ENCODE measurements around the gene SMARCB1.

SMARCB1 gene

GRCh38 chr22:23786752-23787599, at the start of gene SMARCB1:
Gene SMARCB1, plus strand, starts transcription at chr22:23786966. Its CDS starts 204 bp downstream, at chr22:23787170.
- peak; percentile 95 for DNase-seq

- DNase-seq: no peak
Measured at GRCh38 chr22:23737696-23738095, 49.1 kb upstream of the SMARCB1 start.

- DNase-seq: no peak
Measured at GRCh38 chr22:23742505-23743264, 44.1 kb upstream of the SMARCB1 start.

- no peak for DNase-seq
Measured at GRCh38 chr22:23743303-23743705, 43.5 kb upstream of the SMARCB1 start.

- no peak for DNase-seq
Measured at GRCh38 chr22:23744001-23744400, 42.8 kb upstream of the SMARCB1 start.

- no peak for DNase-seq
Measured at GRCh38 chr22:23744485-23744884, 42.3 kb upstream of the SMARCB1 start.

- no peak for DNase-seq
Measured at GRCh38 chr22:23745791-23746190, 41.0 kb upstream of the SMARCB1 start.

GRCh38 chr22:23749841-23750301, 36.9 kb upstream of the SMARCB1 start:
- DNase-seq: no peak

GRCh38 chr22:23750367-23750713, 36.4 kb upstream of the SMARCB1 start:
- DNase-seq: no peak

- peak; percentile 86 for DNase-seq
Measured at GRCh38 chr22:23750714-23751440, 35.9 kb upstream of the SMARCB1 start, which contains the start of gene ZNF70. Gene ZNF70, minus strand, starts transcription at chr22:23751112. Its CDS starts 5,972 bp downstream, at chr22:23745140.

GRCh38 chr22:23751441-23751996, 35.2 kb upstream of the SMARCB1 start:
- no peak for DNase-seq

- no peak for DNase-seq
Measured at GRCh38 chr22:23752090-23752691, 34.6 kb upstream of the SMARCB1 start.

GRCh38 chr22:23752750-23753149, 34.0 kb upstream of the SMARCB1 start:
- DNase-seq: no peak

- no peak for DNase-seq
Measured at GRCh38 chr22:23753385-23753784, 33.4 kb upstream of the SMARCB1 start.

GRCh38 chr22:23754220-23754919, 32.4 kb upstream of the SMARCB1 start, which contains the start of gene VPREB3:
Gene VPREB3, minus strand, starts transcription at chr22:23754425. Its CDS starts 62 bp downstream, at chr22:23754363.
- no peak for DNase-seq

GRCh38 chr22:23754980-23755636, 31.7 kb upstream of the SMARCB1 start:
- no peak for DNase-seq

GRCh38 chr22:23755711-23756110, 31.1 kb upstream of the SMARCB1 start:
- no peak for DNase-seq

- no peak for DNase-seq
Measured at GRCh38 chr22:23756891-23757290, 29.9 kb upstream of the SMARCB1 start.

- no peak for DNase-seq
Measured at GRCh38 chr22:23759566-23759965, 27.2 kb upstream of the SMARCB1 start.

- DNase-seq: no peak
Measured at GRCh38 chr22:23760056-23760455, 26.7 kb upstream of the SMARCB1 start.
